ENCODE results near the gene SLC25A15.

The SLC25A15 gene

GRCh38 chr13:40755082-40755700 lies 34.2 kb upstream of the SLC25A15 start:
- TF ChIP-seq, protein P1, sequence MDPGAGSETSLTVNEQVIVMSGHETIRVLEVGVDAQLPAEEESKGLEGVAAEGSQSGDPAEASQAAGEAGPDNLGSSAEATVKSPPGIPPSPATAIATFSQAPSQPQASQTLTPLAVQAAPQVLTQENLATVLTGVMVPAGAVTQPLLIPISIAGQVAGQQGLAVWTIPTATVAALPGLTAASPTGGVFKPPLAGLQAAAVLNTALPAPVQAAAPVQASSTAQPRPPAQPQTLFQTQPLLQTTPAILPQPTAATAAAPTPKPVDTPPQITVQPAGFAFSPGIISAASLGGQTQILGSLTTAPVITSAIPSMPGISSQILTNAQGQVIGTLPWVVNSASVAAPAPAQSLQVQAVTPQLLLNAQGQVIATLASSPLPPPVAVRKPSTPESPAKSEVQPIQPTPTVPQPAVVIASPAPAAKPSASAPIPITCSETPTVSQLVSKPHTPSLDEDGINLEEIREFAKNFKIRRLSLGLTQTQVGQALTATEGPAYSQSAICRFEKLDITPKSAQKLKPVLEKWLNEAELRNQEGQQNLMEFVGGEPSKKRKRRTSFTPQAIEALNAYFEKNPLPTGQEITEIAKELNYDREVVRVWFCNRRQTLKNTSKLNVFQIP (CRISPR knock-in tag; IDR thresholded peaks at IDR 0.05; ENCODE audit: borderline replicate concordance, low read depth): no peak
- TF ChIP-seq ZC3H10 (CRISPR knock-in tag; IDR thresholded peaks at IDR 0.05) (no peak), PATZ1 (CRISPR knock-in tag; IDR thresholded peaks at IDR 0.05; ENCODE audit: borderline replicate concordance) (no peak), ISL1 (CRISPR knock-in tag; IDR thresholded peaks at IDR 0.05) (no peak), CSRNP3 (CRISPR knock-in tag; IDR thresholded peaks at IDR 0.05) (no peak), ZFP30 (CRISPR knock-in tag; IDR thresholded peaks at IDR 0.05) (no peak), OSR1 (CRISPR knock-in tag; IDR thresholded peaks at IDR 0.05) (no peak), BACH2 (CRISPR knock-in tag; IDR thresholded peaks at IDR 0.05; ENCODE audit: borderline replicate concordance) (no peak)
- TF ChIP-seq, protein P2, sequence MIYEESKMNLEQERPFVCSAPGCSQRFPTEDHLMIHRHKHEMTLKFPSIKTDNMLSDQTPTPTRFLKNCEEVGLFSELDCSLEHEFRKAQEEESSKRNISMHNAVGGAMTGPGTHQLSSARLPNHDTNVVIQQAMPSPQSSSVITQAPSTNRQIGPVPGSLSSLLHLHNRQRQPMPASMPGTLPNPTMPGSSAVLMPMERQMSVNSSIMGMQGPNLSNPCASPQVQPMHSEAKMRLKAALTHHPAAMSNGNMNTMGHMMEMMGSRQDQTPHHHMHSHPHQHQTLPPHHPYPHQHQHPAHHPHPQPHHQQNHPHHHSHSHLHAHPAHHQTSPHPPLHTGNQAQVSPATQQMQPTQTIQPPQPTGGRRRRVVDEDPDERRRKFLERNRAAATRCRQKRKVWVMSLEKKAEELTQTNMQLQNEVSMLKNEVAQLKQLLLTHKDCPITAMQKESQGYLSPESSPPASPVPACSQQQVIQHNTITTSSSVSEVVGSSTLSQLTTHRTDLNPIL (CRISPR knock-in tag; IDR thresholded peaks at IDR 0.05; ENCODE audit: low read depth): no peak
- no peak for ATAC-seq

- ATAC-seq: no peak
- no peak for TF ChIP-seq PATZ1 (CRISPR knock-in tag; IDR thresholded peaks at IDR 0.05; ENCODE audit: borderline replicate concordance)
- TF ChIP-seq ZNF8 (CRISPR knock-in tag; IDR thresholded peaks at IDR 0.05): no peak
- TF ChIP-seq, protein P2 (CRISPR knock-in tag; IDR thresholded peaks at IDR 0.05; ENCODE audit: low read depth): no peak
- no peak for TF ChIP-seq ZFP30 (CRISPR knock-in tag; IDR thresholded peaks at IDR 0.05)
- TF ChIP-seq ZNF70 (CRISPR knock-in tag; IDR thresholded peaks at IDR 0.05): no peak
- TF ChIP-seq ARNTL (CRISPR knock-in tag; IDR thresholded peaks at IDR 0.05; ENCODE audit: borderline replicate concordance, low read depth): no peak
- no peak for TF ChIP-seq ZFP3 (CRISPR knock-in tag; IDR thresholded peaks at IDR 0.05)
Measured at GRCh38 chr13:40756042-40756441, 33.4 kb upstream of the SLC25A15 start.

GRCh38 chr13:40758811-40759210 lies 30.6 kb upstream of the SLC25A15 start:
- no peak for ATAC-seq
- TF ChIP-seq, protein P1 (CRISPR knock-in tag; IDR thresholded peaks at IDR 0.05; ENCODE audit: borderline replicate concordance, low read depth): no peak
- TF ChIP-seq ISL1 (CRISPR knock-in tag; IDR thresholded peaks at IDR 0.05): no peak
- no peak for TF ChIP-seq TCF4 (CRISPR knock-in tag; IDR thresholded peaks at IDR 0.05; ENCODE audit: borderline replicate concordance)
- TF ChIP-seq RARB (CRISPR knock-in tag; IDR thresholded peaks at IDR 0.05): no peak
- TF ChIP-seq ZNF70 (CRISPR knock-in tag; IDR thresholded peaks at IDR 0.05): no peak
- no peak for TF ChIP-seq TOX (CRISPR knock-in tag; IDR thresholded peaks at IDR 0.05; ENCODE audit: borderline replicate concordance)
- TF ChIP-seq, protein P2 (CRISPR knock-in tag; IDR thresholded peaks at IDR 0.05; ENCODE audit: low read depth): no peak
- TF ChIP-seq ZNF8 (CRISPR knock-in tag; IDR thresholded peaks at IDR 0.05): no peak
- no peak for TF ChIP-seq BACH2 (CRISPR knock-in tag; IDR thresholded peaks at IDR 0.05; ENCODE audit: borderline replicate concordance)
- no peak for TF ChIP-seq PPARA (CRISPR knock-in tag; IDR thresholded peaks at IDR 0.05; ENCODE audit: borderline replicate concordance)
- no peak for TF ChIP-seq GLIS3 (CRISPR knock-in tag; IDR thresholded peaks at IDR 0.05)
- TF ChIP-seq ESRRG (CRISPR knock-in tag; IDR thresholded peaks at IDR 0.05): no peak
- TF ChIP-seq OSR1 (CRISPR knock-in tag; IDR thresholded peaks at IDR 0.05): no peak
- no peak for TF ChIP-seq CSDC2 (CRISPR knock-in tag; IDR thresholded peaks at IDR 0.05)
- TF ChIP-seq ZFP30 (CRISPR knock-in tag; IDR thresholded peaks at IDR 0.05): no peak
- TF ChIP-seq TSHZ2 (CRISPR knock-in tag; IDR thresholded peaks at IDR 0.05): no peak

All from SK-N-SH treated with all-trans-retinoic acid at 6 μM for 48 hours (cell line).